SK-N-SH treated with all-trans-retinoic acid at 6 μM for 48 hours (cell line): ENCODE results near the gene CPA4.

ENCODE experiments used
- ATAC-seq: fragments of 200-7000 bp; cut with Tn5 transposase; 3 replicates; pipeline ENCODE4 v1.9.1; 2020; ENCODE audit warnings: mild to moderate bottlenecking, moderate library complexity
- BACH2 ChIP-seq: fragments of 250-450 bp; sonication (Bioruptor Pico); IDR thresholded peaks from 2 replicates; pipeline ENCODE4 v1.9.0; 2021; ENCODE audit warnings: mild to moderate bottlenecking, borderline replicate concordance
- CREB5 ChIP-seq: fragments of 250-450 bp; sonication (Bioruptor Pico); IDR thresholded peaks from 2 replicates; pipeline ENCODE4 v1.5.1; 2020; ENCODE audit warnings: low read depth, mild to moderate bottlenecking, moderate library complexity
- CSDC2 ChIP-seq: fragments of 250-450 bp; sonication (Bioruptor Pico); IDR thresholded peaks from 2 replicates; pipeline ENCODE4 v1.5.0; 2020; ENCODE audit warnings: mild to moderate bottlenecking, moderate library complexity
- ESRRG ChIP-seq: fragments of 250-450 bp; sonication (Bioruptor Pico); IDR thresholded peaks from 2 replicates; pipeline ENCODE4 v1.6.1; 2021; ENCODE audit warnings: mild to moderate bottlenecking
- GLIS3 ChIP-seq: fragments of 250-450 bp; sonication (Bioruptor Pico); IDR thresholded peaks from 2 replicates; pipeline ENCODE4 v1.5.0; 2020; ENCODE audit warnings: mild to moderate bottlenecking, moderate library complexity
- ISL1 ChIP-seq: fragments of 250-450 bp; sonication (Bioruptor Pico); IDR thresholded peaks from 2 replicates; pipeline ENCODE4 v2.1.2; 2022; ENCODE audit warnings: mild to moderate bottlenecking, moderate library complexity
- OSR1 ChIP-seq: fragments of 250-450 bp; sonication (Bioruptor Pico); IDR thresholded peaks from 2 replicates; pipeline ENCODE4 v1.8.0; 2022; ENCODE audit warnings: moderate library complexity, mild to moderate bottlenecking, inconsistent platforms
- POU6F1 ChIP-seq: fragments of 250-450 bp; sonication (Bioruptor Pico); IDR thresholded peaks from 2 replicates; pipeline ENCODE4 v1.8.0; 2021; ENCODE audit warnings: low read depth, mild to moderate bottlenecking, moderate library complexity, borderline replicate concordance
- SNAI2 ChIP-seq: fragments of 250-450 bp; sonication (Bioruptor Pico); IDR thresholded peaks from 2 replicates; pipeline ENCODE4 v1.5.0; 2020; ENCODE audit warnings: mild to moderate bottlenecking, moderate library complexity
- TCF4 ChIP-seq: fragments of 250-450 bp; sonication (Bioruptor Pico); IDR thresholded peaks from 2 replicates; pipeline ENCODE4 v1.8.0; 2021; ENCODE audit warnings: mild to moderate bottlenecking, moderate library complexity, borderline replicate concordance
- TOX ChIP-seq: fragments of 250-450 bp; sonication (Bioruptor Pico); IDR thresholded peaks from 2 replicates; pipeline ENCODE4 v1.8.0; 2021; ENCODE audit warnings: mild to moderate bottlenecking, moderate library complexity, borderline replicate concordance
- ZFP3 ChIP-seq: fragments of 250-450 bp; sonication (Bioruptor Pico); IDR thresholded peaks from 2 replicates; pipeline ENCODE4 v1.5.0; 2020; ENCODE audit warnings: mild to moderate bottlenecking, moderate library complexity
- ZFP30 ChIP-seq: fragments of 450-650 bp; formaldehyde crosslinking; IDR thresholded peaks from 2 replicates; pipeline ENCODE4 v1.5.0; 2022; ENCODE audit warnings: mild to moderate bottlenecking, moderate library complexity
- ZNF565 ChIP-seq: fragments of 450-650 bp; formaldehyde crosslinking; conservative IDR thresholded peaks from 2 replicates; pipeline ENCODE4 v1.5.0; 2020; ENCODE audit warnings: low read depth, mild to moderate bottlenecking, moderate library complexity
- ZNF70 ChIP-seq: fragments of 450-650 bp; formaldehyde crosslinking; IDR thresholded peaks from 2 replicates; pipeline ENCODE4 v1.5.0; 2020; ENCODE audit warnings: mild to moderate bottlenecking, moderate library complexity
- ZNF8 ChIP-seq: fragments of 450-650 bp; formaldehyde crosslinking; IDR thresholded peaks from 2 replicates; pipeline ENCODE4 v1.5.0; 2020; ENCODE audit warnings: mild to moderate bottlenecking, moderate library complexity
- TF ChIP-seq, protein P1 (sequence below): fragments of 250-450 bp; sonication (Bioruptor Pico); IDR thresholded peaks from 2 replicates; pipeline ENCODE4 v1.5.1; 2021; ENCODE audit warnings: mild to moderate bottlenecking, moderate library complexity
- TF ChIP-seq, protein P2 (sequence below): fragments of 250-450 bp; sonication (Bioruptor Pico); IDR thresholded peaks from 2 replicates; pipeline ENCODE4 v1.5.0; 2020; ENCODE audit warnings: mild to moderate bottlenecking, moderate library complexity
- TF ChIP-seq, protein P3 (sequence below): fragments of 250-450 bp; sonication (Bioruptor Pico); IDR thresholded peaks from 2 replicates; pipeline ENCODE4 v1.8.0; 2020; ENCODE audit warnings: mild to moderate bottlenecking, moderate library complexity, borderline replicate concordance

Gene CPA4

DNA sequence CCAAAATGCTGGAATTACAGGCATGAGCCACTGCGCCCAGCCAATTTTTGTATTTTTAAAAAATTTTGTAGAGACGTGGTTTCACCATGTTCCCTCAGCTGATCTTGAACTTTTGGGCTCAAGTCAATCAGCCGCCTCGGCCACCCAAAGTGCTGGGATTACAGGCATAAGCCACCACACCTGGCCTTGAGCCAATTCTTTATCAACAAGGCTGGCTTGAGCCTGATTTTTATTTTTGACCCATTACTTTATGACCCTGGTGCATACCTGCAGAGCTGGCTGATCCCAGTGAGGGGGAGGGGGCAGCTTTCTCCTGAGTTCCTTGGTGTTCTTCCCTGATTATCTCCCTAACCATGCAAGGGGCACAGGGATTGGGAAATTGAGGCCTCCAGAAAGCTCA lies 71.5 kb downstream of the CPA4 start:
- TF ChIP-seq ZNF70 (CRISPR knock-in tag): no peak
- no peak for TF ChIP-seq BACH2 (CRISPR knock-in tag)
- no peak for TF ChIP-seq TOX (CRISPR knock-in tag)
- no peak for TF ChIP-seq ZFP30 (CRISPR knock-in tag)
- TF ChIP-seq ZNF8: no peak
- TF ChIP-seq, protein P1, sequence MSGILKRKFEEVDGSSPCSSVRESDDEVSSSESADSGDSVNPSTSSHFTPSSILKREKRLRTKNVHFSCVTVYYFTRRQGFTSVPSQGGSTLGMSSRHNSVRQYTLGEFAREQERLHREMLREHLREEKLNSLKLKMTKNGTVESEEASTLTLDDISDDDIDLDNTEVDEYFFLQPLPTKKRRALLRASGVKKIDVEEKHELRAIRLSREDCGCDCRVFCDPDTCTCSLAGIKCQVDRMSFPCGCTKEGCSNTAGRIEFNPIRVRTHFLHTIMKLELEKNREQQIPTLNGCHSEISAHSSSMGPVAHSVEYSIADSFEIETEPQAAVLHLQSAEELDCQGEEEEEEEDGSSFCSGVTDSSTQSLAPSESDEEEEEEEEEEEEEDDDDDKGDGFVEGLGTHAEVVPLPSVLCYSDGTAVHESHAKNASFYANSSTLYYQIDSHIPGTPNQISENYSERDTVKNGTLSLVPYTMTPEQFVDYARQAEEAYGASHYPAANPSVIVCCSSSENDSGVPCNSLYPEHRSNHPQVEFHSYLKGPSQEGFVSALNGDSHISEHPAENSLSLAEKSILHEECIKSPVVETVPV (CRISPR knock-in tag): no peak
- no peak for TF ChIP-seq TCF4 (CRISPR knock-in tag)
- no peak for ATAC-seq

GRCh38 chr7:130365088-130365487 lies 72.1 kb downstream of the CPA4 start:
- no peak for ATAC-seq
- TF ChIP-seq ZNF565 (CRISPR knock-in tag) (no peak), TOX (CRISPR knock-in tag) (no peak), TCF4 (CRISPR knock-in tag) (no peak), ESRRG (CRISPR knock-in tag) (no peak), ZNF8 (no peak), OSR1 (CRISPR knock-in tag) (no peak), BACH2 (CRISPR knock-in tag) (no peak), POU6F1 (no peak), GLIS3 (CRISPR knock-in tag) (no peak), ZFP3 (CRISPR knock-in tag) (no peak), ZFP30 (CRISPR knock-in tag) (no peak), ZNF70 (CRISPR knock-in tag) (no peak), CREB5 (CRISPR knock-in tag) (no peak)
- TF ChIP-seq, protein P2, sequence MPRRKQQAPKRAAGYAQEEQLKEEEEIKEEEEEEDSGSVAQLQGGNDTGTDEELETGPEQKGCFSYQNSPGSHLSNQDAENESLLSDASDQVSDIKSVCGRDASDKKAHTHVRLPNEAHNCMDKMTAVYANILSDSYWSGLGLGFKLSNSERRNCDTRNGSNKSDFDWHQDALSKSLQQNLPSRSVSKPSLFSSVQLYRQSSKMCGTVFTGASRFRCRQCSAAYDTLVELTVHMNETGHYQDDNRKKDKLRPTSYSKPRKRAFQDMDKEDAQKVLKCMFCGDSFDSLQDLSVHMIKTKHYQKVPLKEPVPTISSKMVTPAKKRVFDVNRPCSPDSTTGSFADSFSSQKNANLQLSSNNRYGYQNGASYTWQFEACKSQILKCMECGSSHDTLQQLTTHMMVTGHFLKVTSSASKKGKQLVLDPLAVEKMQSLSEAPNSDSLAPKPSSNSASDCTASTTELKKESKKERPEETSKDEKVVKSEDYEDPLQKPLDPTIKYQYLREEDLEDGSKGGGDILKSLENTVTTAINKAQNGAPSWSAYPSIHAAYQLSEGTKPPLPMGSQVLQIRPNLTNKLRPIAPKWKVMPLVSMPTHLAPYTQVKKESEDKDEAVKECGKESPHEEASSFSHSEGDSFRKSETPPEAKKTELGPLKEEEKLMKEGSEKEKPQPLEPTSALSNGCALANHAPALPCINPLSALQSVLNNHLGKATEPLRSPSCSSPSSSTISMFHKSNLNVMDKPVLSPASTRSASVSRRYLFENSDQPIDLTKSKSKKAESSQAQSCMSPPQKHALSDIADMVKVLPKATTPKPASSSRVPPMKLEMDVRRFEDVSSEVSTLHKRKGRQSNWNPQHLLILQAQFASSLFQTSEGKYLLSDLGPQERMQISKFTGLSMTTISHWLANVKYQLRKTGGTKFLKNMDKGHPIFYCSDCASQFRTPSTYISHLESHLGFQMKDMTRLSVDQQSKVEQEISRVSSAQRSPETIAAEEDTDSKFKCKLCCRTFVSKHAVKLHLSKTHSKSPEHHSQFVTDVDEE (CRISPR knock-in tag): no peak
- TF ChIP-seq, protein P1 (CRISPR knock-in tag): no peak
- TF ChIP-seq, protein P3, sequence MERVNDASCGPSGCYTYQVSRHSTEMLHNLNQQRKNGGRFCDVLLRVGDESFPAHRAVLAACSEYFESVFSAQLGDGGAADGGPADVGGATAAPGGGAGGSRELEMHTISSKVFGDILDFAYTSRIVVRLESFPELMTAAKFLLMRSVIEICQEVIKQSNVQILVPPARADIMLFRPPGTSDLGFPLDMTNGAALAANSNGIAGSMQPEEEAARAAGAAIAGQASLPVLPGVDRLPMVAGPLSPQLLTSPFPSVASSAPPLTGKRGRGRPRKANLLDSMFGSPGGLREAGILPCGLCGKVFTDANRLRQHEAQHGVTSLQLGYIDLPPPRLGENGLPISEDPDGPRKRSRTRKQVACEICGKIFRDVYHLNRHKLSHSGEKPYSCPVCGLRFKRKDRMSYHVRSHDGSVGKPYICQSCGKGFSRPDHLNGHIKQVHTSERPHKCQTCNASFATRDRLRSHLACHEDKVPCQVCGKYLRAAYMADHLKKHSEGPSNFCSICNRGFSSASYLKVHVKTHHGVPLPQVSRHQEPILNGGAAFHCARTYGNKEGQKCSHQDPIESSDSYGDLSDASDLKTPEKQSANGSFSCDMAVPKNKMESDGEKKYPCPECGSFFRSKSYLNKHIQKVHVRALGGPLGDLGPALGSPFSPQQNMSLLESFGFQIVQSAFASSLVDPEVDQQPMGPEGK (CRISPR knock-in tag): no peak

DNA sequence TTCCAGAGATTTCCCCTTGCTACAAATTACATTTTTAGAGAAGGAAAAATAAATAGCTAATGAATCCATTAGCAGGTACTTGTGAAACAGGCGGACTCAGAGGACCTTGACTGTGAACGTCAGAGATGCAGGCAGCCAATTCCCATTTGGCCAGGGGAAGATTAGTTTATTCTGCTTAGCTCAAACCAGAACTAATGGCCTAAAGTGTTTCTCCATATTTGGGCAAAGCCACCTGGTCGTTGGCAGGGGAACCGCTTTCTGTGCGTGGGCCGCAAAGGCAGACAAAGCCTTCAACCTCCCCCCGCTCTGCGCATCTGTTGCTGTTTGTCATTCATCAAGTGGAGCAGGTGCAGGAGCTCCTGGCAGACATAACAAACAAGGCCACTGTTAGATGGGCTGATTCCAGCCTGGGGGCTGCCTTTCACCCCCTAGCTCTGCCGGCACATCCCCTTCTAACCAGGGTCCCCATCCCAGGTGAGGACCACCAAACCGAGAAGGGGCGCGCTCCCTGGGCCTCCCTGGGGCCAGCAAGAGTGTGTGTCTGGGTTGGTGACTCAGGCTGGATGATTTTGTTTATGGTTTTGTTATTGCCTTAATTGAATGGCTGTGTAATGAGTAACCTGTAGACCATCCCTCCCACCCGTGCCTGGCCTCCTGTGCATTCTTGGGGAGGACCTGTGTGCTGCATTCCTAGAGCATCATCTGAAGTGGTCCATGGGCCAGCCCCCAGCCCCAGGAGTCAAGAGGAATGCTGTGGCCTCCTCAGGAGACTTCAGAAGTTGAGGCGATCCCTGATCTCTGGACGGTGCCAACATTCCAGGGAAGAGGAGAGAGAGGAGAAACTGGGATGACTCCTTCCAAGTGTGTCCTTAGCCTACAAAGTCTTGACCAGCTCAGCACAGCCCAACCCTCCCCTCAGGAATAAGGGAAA lies 72.8 kb downstream of the CPA4 start:
- TF ChIP-seq OSR1 (CRISPR knock-in tag) (no peak), CREB5 (CRISPR knock-in tag) (no peak), ZFP3 (CRISPR knock-in tag) (0 out of 2 replicates have a peak, but pooled peaks have one; percentile 31), ISL1 (CRISPR knock-in tag) (peak; percentile 34), CSDC2 (peak; percentile 94), SNAI2 (CRISPR knock-in tag) (peak; percentile 94), ZFP30 (CRISPR knock-in tag) (no peak)
- TF ChIP-seq, protein P3 (CRISPR knock-in tag): peak; percentile 64; the same call in 1 of the 2 replicates
- TF ChIP-seq, all 23 proteins: peak for 5
- ATAC-seq: peak; percentile 36
